GM12874 (cell line): Measurements from ENCODE around the gene IL24.

ENCODE experiments used
- CTCF ChIP-seq: IDR thresholded peaks from 2 replicates; pipeline ENCODE4 v1.5.1; 2011; ENCODE audit warnings: low read depth, mild to moderate bottlenecking, control low read depth, low read length, moderate library complexity; ENCODE audit not compliant: insufficient read depth

The IL24 gene

GRCh38 chr1:206951318-206952100 lies 54.3 kb downstream of the IL24 start:
- TF ChIP-seq CTCF: no peak

- no peak for TF ChIP-seq CTCF
Observed at GRCh38 chr1:206952171-206952570, 54.9 kb downstream of the IL24 start.

- no peak for TF ChIP-seq CTCF
Observed at GRCh38 chr1:206953126-206953525, 55.9 kb downstream of the IL24 start.

- TF ChIP-seq CTCF: no peak
Observed at GRCh38 chr1:206953626-206954025, 56.4 kb downstream of the IL24 start.
